ENCODE data around the gene NR5A2.

The NR5A2 gene

GRCh38 chr1:200152336-200152735 is 124.8 kb downstream of the NR5A2 start:
- DNase-seq (ENCODE audit: low read depth), result no peak
- no peak overlapping the region for H3K4me3 ChIP-seq (ENCODE audit: low read depth, low read length)

DNA sequence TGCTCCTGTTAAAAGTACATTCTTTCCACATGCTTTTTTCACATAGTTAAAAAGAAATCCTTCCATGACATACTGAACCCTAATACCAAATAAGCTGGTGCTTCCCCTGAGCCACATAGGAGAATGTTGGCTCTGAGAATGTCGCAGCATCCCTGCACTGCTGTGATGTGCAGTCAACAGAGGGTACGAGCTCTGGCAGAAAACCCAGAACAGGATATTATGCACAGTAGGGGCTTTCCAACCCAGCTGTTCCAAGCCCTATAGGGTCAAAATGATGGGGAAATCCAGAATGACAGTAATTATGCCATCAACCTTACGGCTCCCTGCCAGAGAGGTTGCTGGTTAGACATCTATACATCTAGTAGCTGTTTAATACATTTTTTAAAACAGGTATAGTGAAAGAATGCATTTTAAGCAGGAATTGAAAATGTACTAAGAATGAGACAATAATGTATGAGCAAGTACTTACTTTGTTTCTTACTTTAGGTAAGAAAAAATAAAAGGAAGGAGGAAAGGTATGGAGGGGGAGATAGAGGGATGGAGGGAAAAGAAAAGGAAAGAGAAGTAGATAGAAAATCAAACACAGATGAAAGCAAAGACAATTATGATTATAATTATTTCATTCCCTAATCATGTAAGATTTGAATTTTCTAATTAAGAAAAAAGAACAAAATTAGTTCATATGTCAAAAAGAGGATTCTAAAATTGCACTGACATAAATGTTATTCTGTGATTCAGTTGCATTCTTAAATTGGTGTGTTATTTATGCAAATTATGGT is 126.0 kb downstream of the NR5A2 start:
- no peak for DNase-seq (ENCODE audit: low read depth)
- H3K4me3 ChIP-seq (ENCODE audit: low read depth, low read length), result no peak overlapping the region

DNA sequence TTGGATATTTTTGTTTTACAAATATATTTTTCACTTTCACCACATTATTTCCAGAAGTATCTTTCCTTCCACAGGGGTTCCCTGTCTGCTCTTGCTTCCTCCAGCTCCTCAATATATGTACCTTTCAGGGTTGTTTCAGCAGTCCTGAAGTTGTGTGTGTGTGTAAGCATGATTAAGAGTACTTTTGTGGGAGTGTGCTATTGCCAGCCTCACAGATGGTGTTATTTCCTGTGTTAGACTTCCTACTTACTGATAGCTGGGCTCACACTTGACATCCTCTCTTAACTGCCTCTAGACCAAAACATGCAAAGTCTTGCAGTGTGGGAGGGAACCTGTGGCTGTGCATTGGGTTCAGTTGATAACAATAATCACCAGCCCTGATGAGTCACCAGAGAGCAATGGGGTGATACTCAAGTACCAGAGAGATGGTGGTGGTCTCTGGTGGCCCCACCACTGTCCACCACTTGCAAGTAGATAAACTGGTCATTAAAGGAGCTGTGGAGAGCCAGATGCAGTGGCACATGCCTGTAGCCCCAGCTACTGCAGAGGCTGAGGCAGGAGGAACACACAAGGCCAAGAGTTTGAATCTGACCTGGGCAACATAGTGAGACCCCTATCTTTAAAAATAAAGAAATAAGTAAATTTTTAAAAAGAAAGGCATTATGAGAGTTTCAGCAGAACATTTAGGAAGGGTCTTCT is 126.7 kb downstream of the NR5A2 start:
- H3K4me3 ChIP-seq (ENCODE audit: low read depth, low read length), result no peak overlapping the region

DNA sequence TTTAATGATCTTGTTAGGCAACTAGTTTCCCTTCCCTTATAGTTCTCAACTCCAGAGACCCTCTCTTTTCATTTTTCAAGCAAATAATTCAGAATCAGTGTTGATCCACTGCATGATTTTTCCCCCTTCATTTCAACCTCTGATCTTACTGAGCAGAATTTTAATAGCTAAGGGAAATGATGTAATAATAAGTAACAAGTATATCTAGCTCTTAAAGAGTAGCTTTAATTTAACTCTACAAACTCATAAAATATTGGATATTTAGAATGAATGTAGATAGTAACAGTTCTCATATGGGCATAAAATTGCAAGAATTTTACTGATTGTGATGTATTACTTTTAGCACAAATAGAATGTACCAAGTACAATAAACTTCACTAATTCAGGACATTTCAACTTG is 130.2 kb downstream of the NR5A2 start:
- H3K4me3 ChIP-seq (ENCODE audit: low read depth, low read length), result no peak overlapping the region

More for the DNA sequence above, 126.7 kb downstream of the NR5A2 start:
- no peak for DNase-seq (ENCODE audit: low read depth)

GRCh38 chr1:200161801-200162200 is 134.3 kb downstream of the NR5A2 start:
- DNase-seq (ENCODE audit: low read depth), result no peak
- H3K4me3 ChIP-seq (ENCODE audit: low read depth, low read length), result no peak overlapping the region

More for the DNA sequence above, 130.2 kb downstream of the NR5A2 start:
- no peak for DNase-seq (ENCODE audit: low read depth)

DNA sequence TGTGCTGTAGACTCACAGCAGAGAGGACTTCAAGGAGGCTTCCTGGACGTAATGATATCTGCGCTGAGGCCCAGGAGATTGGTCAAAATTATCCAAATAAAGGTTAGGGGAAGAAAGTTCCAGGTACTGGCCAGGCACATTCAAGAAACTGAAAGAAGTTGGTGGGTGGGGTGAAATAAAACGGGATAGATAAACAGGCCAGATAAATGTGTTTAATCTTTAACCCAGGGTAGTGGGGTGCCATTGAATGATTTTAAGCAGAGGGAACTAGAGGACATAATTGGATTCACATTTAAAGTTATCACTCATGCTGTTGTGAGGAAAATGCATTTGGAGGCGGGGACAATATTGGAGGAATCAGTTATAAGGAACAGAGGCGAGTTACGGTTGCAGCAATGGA is 134.7 kb downstream of the NR5A2 start:
- no peak for DNase-seq (ENCODE audit: low read depth)
- no peak overlapping the region for H3K4me3 ChIP-seq (ENCODE audit: low read depth, low read length)

DNA sequence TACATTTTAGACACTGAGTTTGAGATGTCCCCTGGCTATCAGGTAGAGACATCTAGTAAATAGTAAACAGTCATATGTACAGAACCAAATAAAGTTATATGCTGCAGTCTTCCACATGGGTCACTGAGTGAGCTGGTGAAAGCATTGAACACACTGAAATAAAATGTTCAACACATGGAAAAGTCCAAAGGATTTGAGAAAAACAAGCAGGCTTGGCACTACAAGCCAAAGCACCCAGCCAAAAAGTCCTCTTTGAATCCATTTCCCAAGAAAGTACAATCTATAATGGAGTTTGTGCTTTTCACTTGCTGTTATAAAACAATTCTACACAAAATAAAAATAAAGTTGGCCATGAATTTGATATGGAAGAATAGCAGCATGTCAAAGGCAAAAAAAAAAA is 135.4 kb downstream of the NR5A2 start:
- DNase-seq (ENCODE audit: low read depth), result no peak
- H3K4me3 ChIP-seq (ENCODE audit: low read depth, low read length), result no peak overlapping the region

DNA sequence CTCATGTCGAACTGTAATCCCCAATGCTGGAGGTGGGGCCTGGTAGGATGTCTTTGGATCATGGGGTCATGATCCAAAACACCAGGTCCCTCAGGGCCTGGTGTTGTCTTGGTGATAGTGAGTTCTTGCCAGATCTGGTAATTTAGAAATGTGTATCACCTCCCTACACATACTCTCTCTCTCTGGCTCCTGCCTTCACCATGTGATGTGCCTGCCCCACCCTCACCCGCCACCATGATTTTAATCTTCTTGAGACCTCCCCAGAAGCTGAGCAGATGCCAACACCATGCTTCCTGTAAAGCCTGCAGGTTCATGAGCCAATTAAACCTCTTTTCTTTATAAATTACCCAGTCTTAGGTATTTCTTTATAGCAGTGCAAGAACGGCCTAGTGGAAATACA is 136.4 kb downstream of the NR5A2 start:
- H3K4me3 ChIP-seq (ENCODE audit: low read depth, low read length), result no peak overlapping the region
- DNase-seq (ENCODE audit: low read depth), result no peak

DNA sequence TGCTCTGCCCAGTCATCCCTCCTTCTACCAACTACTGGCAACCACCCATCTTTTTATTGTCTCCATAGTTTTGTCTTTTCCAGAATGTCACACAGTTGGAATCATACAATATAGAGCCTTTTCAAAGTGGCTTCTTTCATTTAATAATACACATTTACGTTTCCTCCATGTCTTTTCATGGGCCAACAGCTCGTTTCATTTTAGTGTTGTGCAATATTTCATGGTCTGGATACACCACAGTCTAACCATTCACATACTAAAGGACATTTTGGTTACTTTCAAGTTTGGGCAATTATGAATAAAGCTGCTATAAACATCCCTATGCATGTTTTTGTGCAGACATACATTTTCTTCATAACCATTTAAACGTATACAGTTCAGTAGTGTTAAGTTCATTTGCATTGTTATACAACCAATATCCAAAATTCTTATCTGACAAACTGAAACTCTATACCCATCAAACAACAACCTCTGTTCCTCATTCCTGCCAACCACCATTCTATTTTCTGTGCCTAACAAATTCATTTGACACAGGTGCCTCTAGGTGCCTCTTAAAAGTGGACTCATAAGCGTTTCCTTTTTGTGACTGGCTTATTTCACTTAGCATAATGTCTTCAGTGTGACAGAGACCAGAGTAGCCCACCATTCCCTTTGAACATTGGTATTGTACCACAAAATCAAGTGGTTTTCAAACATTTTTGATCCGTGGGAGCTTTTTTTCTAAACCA is 138.1 kb downstream of the NR5A2 start:
- no peak for DNase-seq (ENCODE audit: low read depth)

DNA sequence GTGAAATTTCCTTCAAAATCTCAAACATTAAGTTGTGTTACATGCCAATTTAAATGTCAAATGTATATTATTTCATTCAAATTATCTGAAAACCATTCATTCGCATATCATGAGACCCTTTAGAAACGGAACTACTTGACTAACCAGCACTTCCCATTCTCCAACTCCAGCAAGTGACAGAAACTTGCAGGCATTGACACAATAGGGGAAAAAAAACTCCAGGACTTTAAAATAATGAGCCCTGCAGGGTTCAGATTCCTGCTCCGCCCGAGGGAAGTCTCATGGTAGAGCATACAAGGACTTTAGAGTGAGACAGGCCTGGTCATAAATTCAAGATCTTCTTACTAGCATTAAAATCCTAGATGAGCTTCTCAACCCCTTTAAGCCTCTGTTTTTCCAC is 138.9 kb downstream of the NR5A2 start:
- no peak for DNase-seq (ENCODE audit: low read depth)
- H3K4me3 ChIP-seq (ENCODE audit: low read depth, low read length), result no peak overlapping the region

More for the DNA sequence above, 138.1 kb downstream of the NR5A2 start:
- no peak overlapping the region for H3K4me3 ChIP-seq (ENCODE audit: low read depth, low read length)

DNA sequence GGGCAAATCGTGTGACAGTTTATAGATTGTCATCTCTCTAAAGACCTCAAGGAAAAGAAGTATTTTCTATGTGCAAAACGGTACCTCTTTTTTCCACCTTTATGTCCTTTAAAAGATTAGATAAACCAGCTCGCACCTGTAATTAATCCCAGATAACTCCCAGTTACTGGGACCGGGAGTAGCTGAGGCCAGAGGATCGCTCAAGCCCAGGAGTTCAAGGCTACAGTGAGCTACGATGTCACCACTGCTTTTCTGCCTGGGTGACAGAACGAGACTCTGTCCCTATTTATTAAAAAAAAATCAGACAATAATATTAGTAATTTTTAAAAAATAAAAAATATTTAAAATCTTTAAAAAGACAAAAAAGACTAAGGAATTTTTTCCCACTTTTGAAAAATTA is 141.4 kb downstream of the NR5A2 start:
- no peak for DNase-seq (ENCODE audit: low read depth)
- no peak overlapping the region for H3K4me3 ChIP-seq (ENCODE audit: low read depth, low read length)

GRCh38 chr1:200172311-200172710 is 144.8 kb downstream of the NR5A2 start:
- no peak for DNase-seq (ENCODE audit: low read depth)

DNA sequence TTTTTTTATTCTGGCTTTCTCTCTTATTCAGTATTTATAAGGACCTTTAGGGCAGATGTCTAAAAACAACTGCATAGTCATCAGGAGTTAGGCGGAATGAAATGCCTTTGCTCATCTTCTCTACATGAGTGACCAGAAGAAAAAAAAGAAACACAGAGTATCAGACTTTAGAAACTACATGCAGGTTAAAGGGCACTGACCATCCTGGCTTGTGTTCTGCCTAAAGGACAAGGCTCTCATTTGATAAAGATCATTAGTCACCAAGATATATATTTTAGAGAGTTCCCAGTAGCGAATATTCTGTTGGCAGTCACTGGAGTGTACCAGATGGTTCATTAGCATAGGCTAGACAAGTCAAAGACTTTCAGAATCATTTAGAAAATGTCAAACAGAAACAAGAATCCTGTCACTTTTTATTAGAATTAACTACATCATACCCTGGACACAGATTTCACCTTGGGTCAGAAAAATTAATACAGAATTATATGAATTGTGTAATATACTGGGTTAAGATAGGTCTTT is 145.6 kb downstream of the NR5A2 start:
- DNase-seq (ENCODE audit: low read depth), result no peak
- H3K4me3 ChIP-seq (ENCODE audit: low read depth, low read length), result no peak overlapping the region

More at GRCh38 chr1:200172311-200172710, 144.8 kb downstream of the NR5A2 start:
- H3K4me3 ChIP-seq (ENCODE audit: low read depth, low read length), result no peak overlapping the region

DNA sequence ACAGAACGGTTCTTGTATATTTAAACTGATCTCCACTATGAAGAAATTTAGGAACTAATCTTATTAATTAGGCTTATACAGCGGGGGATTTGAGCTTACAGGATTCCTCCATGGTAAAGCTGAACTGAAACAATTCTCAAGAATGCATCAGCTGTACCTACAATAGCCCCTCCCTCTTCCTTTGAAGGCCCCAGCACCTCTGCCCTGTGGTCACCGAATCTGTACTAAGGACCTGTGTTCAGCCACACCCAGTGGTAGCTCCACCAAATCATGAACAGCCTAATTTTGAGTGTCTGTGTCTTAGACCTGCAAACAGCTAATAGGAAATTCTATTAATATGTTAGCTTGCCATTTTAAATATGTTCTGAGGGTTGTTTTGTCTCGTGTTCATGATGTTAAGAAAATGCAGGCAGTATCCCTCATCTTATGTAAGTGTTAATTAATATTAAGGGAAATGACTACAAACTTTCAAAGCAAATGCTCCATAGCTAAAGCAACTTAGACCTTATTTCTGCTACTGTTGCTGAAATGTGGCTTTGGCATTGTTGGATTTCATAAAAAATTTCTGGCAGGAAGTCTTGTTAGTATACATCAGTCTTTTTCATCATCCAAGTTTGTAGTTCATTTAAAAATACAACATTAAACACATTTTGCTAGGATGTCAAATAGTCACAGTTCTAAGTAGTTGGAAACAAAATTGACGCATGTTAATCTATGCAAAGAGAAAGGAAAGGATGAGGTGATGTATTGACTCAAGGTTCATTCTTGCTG is 147.2 kb downstream of the NR5A2 start:
- no peak for DNase-seq (ENCODE audit: low read depth)
- H3K4me3 ChIP-seq (ENCODE audit: low read depth, low read length), result no peak overlapping the region

- H3K4me3 ChIP-seq (ENCODE audit: low read depth, low read length), result no peak overlapping the region
- DNase-seq (ENCODE audit: low read depth), result no peak
Observed at GRCh38 chr1:200176181-200176580, 148.7 kb downstream of the NR5A2 start.

DNA sequence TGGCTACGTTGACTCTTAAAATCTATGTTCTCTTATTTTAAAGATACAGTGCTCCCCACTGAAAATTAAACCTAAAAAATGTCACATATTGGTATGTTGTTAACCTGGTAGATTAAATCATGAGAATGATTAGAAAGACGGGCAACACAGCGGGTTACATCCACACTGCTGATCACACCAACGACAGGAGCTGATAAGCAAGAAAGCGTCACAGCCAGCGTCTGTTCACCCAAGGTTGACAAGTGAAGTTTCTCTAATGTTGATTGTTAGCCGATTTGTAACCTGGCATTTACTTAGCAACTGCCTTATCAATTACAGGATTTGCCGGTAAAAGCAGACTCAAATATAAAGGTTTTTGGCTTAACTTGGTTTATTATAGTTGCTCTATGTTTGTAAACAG is 149.3 kb downstream of the NR5A2 start:
- H3K4me3 ChIP-seq (ENCODE audit: low read depth, low read length), result no peak overlapping the region
- DNase-seq (ENCODE audit: low read depth), result no peak

GRCh38 chr1:200178340-200178739 is 150.8 kb downstream of the NR5A2 start:
- no peak overlapping the region for H3K4me3 ChIP-seq (ENCODE audit: low read depth, low read length)
- DNase-seq (ENCODE audit: low read depth), result no peak

DNA sequence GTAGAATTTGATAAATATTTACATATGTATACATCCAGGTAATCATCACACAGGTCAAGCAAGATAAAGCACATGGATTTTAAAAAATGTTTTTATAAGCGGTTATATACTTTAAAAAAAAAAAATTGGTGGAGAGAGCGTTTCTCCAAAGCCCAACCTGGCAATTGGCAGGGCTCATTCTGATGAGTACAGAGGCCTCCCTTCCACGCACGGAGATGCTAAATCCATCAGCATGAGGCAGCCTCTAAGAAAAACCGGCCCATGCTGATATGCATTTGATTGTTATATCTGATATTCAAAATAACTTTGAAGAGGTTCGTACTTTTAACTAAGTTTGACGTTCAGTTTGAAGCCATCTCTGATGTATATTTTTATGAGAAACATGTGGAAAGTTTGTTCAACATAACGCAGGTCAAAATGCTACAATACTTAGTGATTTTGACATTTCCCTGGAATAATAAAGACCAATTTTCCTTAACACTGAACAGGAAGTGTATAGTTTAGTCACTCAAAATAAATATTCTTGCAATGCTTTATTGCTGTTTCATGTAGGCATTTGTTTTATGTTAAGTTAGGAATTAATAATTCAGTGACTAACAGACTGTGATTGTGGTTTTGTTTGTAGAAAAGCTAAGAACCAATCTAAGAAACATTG is 151.7 kb downstream of the NR5A2 start:
- H3K4me3 ChIP-seq (ENCODE audit: low read depth, low read length), result no peak overlapping the region
- DNase-seq (ENCODE audit: low read depth), result no peak

DNA sequence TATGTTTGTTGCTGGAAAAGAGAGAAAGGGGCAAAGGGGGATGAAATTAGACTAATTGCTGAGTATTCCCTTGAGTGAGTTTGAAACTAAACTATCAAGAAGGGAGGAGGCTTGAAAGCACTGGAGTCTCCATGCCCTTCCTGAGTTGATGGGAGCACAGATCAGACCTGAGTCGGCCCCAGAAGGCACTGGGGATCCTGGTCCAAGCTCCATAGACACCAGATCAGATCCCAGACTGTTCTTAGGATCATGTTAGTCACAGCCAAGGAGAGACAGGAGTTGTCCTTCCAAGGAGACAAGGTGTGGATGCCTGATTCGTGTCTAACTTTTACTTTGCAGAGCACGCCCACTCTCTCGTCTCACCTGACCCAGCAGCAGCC is 152.3 kb downstream of the NR5A2 start:
- no peak for DNase-seq (ENCODE audit: low read depth)
- no peak overlapping the region for H3K4me3 ChIP-seq (ENCODE audit: low read depth, low read length)

Measured in skeletal muscle cell (primary cell).